ENCODE measurements around the gene TRIP13. TPM values are rescaled to one million over a fixed set of nuclear protein-coding genes. Genes with fewer than 3 reads are reported as not detected.
"Not testable (repeated sequence)": the region's sequence is repeated elsewhere in the genome, so short reads cannot be mapped to it uniquely, and the experiment has no call there.

Gene TRIP13
- total RNA-seq, 2 donors from 2014 or later, result 0.20 to 0.93 TPM

DNA sequence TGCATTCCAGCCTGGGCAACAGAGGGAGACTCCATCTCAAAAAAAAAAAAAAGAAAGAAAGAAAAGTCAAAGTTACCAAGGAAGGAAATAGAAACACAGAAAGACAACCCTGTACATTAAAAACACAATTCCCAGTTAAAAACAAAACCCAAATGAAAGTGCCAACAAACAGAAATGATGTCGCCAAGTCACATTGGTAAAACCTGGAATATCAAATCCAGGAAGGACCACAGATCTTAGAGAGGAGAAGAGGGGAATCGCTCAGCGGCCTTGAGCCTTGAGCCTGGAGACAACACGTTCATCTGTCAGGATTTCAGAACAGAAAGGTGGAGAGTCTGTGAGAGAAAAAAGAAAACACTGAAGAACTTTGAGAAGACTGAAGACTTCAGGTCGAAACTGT lies 40.7 kb upstream of the TRIP13 start:
- Histone ChIP-seq H3K9me3 (no peaks in the 10 kb centered on the region), H3K27ac (no peak overlapping the region), H3K27me3 (no peaks in the 10 kb centered on the region), H3K4me1 (peaks cover 0 to 12% of the 10 kb centered on the region in 2 donors), H3K36me3 (no peaks in the 10 kb centered on the region), H3K4me3 (no peak overlapping the region)
- DNase-seq (ENCODE audit: low spot score), result no peak
- TF ChIP-seq, protein P1, sequence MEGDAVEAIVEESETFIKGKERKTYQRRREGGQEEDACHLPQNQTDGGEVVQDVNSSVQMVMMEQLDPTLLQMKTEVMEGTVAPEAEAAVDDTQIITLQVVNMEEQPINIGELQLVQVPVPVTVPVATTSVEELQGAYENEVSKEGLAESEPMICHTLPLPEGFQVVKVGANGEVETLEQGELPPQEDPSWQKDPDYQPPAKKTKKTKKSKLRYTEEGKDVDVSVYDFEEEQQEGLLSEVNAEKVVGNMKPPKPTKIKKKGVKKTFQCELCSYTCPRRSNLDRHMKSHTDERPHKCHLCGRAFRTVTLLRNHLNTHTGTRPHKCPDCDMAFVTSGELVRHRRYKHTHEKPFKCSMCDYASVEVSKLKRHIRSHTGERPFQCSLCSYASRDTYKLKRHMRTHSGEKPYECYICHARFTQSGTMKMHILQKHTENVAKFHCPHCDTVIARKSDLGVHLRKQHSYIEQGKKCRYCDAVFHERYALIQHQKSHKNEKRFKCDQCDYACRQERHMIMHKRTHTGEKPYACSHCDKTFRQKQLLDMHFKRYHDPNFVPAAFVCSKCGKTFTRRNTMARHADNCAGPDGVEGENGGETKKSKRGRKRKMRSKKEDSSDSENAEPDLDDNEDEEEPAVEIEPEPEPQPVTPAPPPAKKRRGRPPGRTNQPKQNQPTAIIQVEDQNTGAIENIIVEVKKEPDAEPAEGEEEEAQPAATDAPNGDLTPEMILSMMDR (IDR thresholded peaks at IDR 0.05), result no peak

DNA sequence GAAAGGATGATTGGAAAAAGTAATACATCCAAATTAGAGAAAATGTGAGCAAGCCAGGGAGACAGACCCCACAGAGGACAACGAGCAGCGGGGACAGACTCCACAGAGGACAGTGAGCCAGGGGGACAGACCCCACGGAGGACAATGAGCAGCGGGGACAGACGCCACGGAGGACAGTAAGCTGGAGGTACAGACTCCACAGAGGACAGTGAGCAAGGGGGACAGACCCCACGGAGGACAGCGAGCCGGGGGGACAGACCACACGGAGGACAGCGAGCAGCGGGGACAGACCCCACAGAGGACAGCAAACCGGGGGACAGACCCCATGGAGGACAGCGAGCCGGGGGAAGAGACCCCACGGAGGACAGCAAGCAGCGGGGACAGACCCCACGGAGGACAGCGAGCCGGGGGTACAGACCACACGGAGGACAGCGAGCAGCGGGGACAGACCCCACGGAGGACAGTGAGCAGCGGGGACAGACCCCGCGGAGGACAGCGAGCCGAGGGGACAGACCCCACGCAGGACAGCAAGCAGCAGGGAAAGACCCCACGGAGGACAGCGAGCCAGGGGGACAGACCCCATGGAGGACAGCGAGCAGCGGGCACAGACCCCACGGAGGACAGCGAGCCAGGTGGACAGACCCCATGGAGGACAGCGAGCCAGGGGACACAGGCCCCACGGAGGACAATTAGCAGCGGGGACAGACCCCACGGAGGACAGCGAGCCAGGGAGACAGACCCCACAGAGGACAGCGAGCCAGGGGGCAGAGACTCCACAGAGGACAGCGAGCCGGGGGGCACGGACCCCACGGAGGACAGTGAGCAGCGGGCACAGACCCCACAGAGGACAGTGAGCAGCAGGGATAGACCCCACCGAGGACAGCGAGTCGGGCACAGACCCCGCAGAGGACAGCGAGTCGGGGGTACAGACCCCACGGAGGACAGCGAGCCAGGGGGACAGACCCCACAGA lies 40.0 kb upstream of the TRIP13 start:
- no peak overlapping the region for H3K27ac ChIP-seq
- H3K36me3 ChIP-seq, result no peaks in the 10 kb centered on the region
- H3K4me3 ChIP-seq, result no peak overlapping the region
- peaks cover 0 to 12% of the 10 kb centered on the region in 2 donors for H3K4me1 ChIP-seq
- H3K27me3 ChIP-seq, result no peaks in the 10 kb centered on the region
- no peak for DNase-seq (ENCODE audit: low spot score)
- TF ChIP-seq, protein P1 (IDR thresholded peaks at IDR 0.05), result no peak
- no peaks in the 10 kb centered on the region for H3K9me3 ChIP-seq

DNA sequence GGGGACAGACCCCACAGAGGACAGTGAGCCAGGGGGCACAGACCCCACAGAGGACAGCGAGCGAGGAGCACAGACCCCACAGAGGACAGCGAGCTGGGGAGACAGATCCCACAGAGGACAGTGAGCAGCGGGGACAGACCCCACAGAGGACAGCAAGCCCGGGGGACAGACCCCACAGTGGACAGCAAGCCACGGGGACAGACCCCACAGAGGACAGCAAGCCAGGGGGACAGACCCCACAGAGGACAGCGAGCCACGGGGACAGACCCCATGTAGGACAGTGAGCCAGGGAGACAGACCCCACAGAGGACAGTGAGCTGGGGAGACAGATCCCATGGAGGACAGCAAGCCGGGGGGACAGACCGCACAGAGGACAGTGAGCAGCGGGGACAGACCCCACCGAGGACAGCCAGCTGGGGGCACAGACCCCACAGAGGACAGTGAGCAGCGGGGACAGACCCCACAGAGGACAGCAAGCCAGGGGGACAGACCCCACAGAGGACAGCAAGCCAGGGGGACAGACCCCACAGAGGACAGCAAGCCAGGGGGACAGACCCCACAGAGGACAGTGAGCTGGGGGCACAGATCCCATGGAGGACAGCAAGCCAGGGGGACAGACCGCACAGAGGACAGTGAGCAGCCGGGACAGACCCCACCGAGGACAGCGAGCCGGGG lies 39.1 kb upstream of the TRIP13 start:
- DNase-seq (ENCODE audit: low spot score); H3K27ac ChIP-seq: not testable (repeated sequence)

DNA sequence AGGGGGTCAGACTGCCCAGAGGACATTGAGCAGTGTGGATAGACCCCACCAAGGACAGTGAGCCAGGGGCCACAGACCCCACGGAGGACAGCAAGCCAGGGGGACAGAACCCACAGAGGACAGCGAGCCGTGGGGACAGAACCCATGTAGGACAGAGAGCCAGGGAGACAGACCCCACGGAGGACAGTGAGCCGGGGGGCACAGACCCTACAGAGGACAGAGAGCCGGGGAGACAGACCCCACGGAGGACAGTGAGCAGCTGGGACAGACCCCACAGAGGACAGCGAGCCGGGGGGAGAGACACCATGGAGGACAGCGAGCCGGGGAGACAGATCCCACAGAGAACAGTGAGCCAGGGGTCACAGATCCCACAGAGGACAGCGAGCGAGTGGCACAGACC lies 38.5 kb upstream of the TRIP13 start:
- TF ChIP-seq, protein P1 (IDR thresholded peaks at IDR 0.05), result no peak
- Histone ChIP-seq H3K4me1 (peaks cover 0 to 12% of the 10 kb centered on the region in 2 donors), H3K9me3 (no peaks in the 10 kb centered on the region), H3K36me3 (no peaks in the 10 kb centered on the region), H3K27me3 (no peaks in the 10 kb centered on the region), H3K4me3 (no peak overlapping the region), H3K27ac (no peak overlapping the region)
- no peak for DNase-seq (ENCODE audit: low spot score)

More for the DNA sequence above, 39.1 kb upstream of the TRIP13 start:
- H3K9me3 ChIP-seq, H3K36me3 ChIP-seq, H3K27me3 ChIP-seq, H3K4me3 ChIP-seq: not testable (repeated sequence)
- peaks cover 0 to 12% of the 10 kb centered on the region in 2 donors for H3K4me1 ChIP-seq

DNA sequence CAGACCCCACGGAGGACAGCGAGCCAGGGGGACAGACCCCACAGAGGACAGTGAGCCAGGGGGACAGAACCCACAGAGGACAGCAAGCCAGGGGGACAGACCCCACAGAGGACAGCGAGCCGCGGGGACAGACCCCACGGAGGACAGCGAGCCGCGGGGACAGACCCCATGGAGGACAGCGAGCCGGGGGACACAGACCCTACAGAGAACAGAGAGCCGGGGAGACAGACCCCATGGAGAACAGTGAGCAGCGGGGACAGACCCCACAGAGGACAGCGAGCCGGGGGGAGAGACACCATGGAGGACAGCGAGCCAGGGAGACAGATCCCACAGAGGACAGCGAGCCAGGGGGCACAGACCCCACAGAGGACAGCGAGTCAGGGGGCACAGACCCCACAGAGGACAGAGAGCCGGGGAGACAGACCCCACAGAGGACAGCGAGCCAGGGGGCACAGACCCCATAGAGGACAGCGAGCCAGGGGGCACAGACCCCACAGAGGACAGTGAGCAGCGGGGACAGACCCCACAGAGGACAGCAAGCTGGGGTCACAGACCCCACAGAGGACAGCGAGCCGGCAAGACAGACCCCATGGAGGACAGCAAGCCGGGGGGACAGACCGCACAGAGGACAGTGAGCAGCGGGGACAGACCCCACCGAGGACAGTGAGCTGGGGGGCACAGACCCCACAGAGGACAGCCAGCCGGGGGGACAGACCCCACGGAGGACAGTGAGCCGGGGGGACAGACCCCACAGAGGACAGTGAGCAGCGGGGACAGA lies 37.5 kb upstream of the TRIP13 start:
- H3K9me3 ChIP-seq, result no peaks in the 10 kb centered on the region
- H3K4me1 ChIP-seq, result peaks cover 0 to 4% of the 10 kb centered on the region in 2 donors
- H3K27ac ChIP-seq, result no peak overlapping the region
- H3K4me3 ChIP-seq, result no peak overlapping the region
- no peak for DNase-seq (ENCODE audit: low spot score)
- TF ChIP-seq, protein P1 (IDR thresholded peaks at IDR 0.05), result no peak
- no peaks in the 10 kb centered on the region for H3K36me3 ChIP-seq
- no peaks in the 10 kb centered on the region for H3K27me3 ChIP-seq
